ENCODE results near the gene NEURL4.

Gene NEURL4

GRCh38 chr17:7296189-7296861, 32.8 kb downstream of the NEURL4 start:
- DNase-seq (ENCODE audit: low spot score): peak; percentile 89

GRCh38 chr17:7295230-7296180, 33.6 kb downstream of the NEURL4 start:
- DNase-seq (ENCODE audit: low spot score): peak; percentile 34

More at GRCh38 chr17:7296189-7296861, 32.8 kb downstream of the NEURL4 start:
- TF ChIP-seq CTCF (IDR thresholded peaks at IDR 0.05; ENCODE audit: extremely low read depth, missing control alignments): peak; percentile 99

GRCh38 chr17:7294614-7295153, 34.5 kb downstream of the NEURL4 start, which contains the start of gene YBX2:
YBX2 (minus strand) TSS chr17:7294639; CDS start chr17:7294500, 139 bp downstream.
- TF ChIP-seq CTCF (IDR thresholded peaks at IDR 0.05; ENCODE audit: extremely low read depth, missing control alignments): no peak
- DNase-seq (ENCODE audit: low spot score): peak; percentile 92

More at GRCh38 chr17:7295230-7296180, 33.6 kb downstream of the NEURL4 start:
- no peak for TF ChIP-seq CTCF (IDR thresholded peaks at IDR 0.05; ENCODE audit: extremely low read depth, missing control alignments)

GRCh38 chr17:7293816-7294613, 35.1 kb downstream of the NEURL4 start:
- peak; percentile 42 for DNase-seq (ENCODE audit: low spot score)
- no peak for TF ChIP-seq CTCF (IDR thresholded peaks at IDR 0.05; ENCODE audit: extremely low read depth, missing control alignments)

- peak; percentile 28 for DNase-seq (ENCODE audit: low spot score)
- no peak for TF ChIP-seq CTCF (IDR thresholded peaks at IDR 0.05; ENCODE audit: extremely low read depth, missing control alignments)
These were observed 36.0 kb downstream of the NEURL4 start for GRCh38 chr17:7293159-7293558.

- DNase-seq (ENCODE audit: low spot score): peak; percentile 21
- TF ChIP-seq CTCF (IDR thresholded peaks at IDR 0.05; ENCODE audit: extremely low read depth, missing control alignments): no peak
These were observed 36.4 kb downstream of the NEURL4 start for GRCh38 chr17:7292729-7293128.
